ENCODE measurements around the gene ANP32D. TPM values are rescaled to one million over a fixed set of nuclear protein-coding genes. Genes with fewer than 3 reads are reported as not detected.
"Not testable (repeated sequence)": the region's sequence is repeated elsewhere in the genome, so short reads cannot be mapped to it uniquely, and the experiment has no call there.

The ANP32D gene
- total and polyA plus RNA-seq, 2 experiments from 2014 or later, result not detected

GRCh38 chr12:48510111-48510510 lies 37.8 kb downstream of the ANP32D start:
- Histone ChIP-seq H3K4me1 (ENCODE audit: low read depth) (no peaks in the 10 kb centered on the region), H3K4me3 (no peak overlapping the region), H3K27me3 (no peaks in the 10 kb centered on the region), H3K36me3 (no peaks in the 10 kb centered on the region), H3K9me3 (ENCODE audit: low read depth) (no peaks in the 10 kb centered on the region), H3K27ac (no peak overlapping the region)
- DNase-seq (ENCODE audit: low read depth in 1 of 2, low spot score in 1 of 2), result no peak
- TF ChIP-seq CTCF (IDR thresholded peaks at IDR 0.05; ENCODE audit: low read depth, low read length), result no peak

GRCh38 chr12:48512855-48513254 lies 40.5 kb downstream of the ANP32D start:
- Histone ChIP-seq H3K27me3 (no peaks in the 10 kb centered on the region), H3K9me3 (ENCODE audit: low read depth) (no peaks in the 10 kb centered on the region), H3K4me3 (no peak overlapping the region), H3K27ac (no peak overlapping the region), H3K36me3 (no peaks in the 10 kb centered on the region), H3K4me1 (ENCODE audit: low read depth) (no peaks in the 10 kb centered on the region)
- no peak for DNase-seq (ENCODE audit: low read depth in 1 of 2, low spot score in 1 of 2)
- no peak for TF ChIP-seq CTCF (IDR thresholded peaks at IDR 0.05; ENCODE audit: low read depth, low read length)

GRCh38 chr12:48514728-48515127 lies 42.4 kb downstream of the ANP32D start:
- H3K27ac ChIP-seq, result no peak overlapping the region
- H3K27me3 ChIP-seq, result no peaks in the 10 kb centered on the region
- TF ChIP-seq CTCF (IDR thresholded peaks at IDR 0.05; ENCODE audit: low read depth, low read length), result no peak
- no peaks in the 10 kb centered on the region for H3K9me3 ChIP-seq (ENCODE audit: low read depth)
- no peaks in the 10 kb centered on the region for H3K4me1 ChIP-seq (ENCODE audit: low read depth)
- H3K36me3 ChIP-seq, result no peaks in the 10 kb centered on the region
- H3K4me3 ChIP-seq, result no peak overlapping the region
- DNase-seq (ENCODE audit: low read depth in 1 of 2, low spot score in 1 of 2), result no peak

GRCh38 chr12:48520381-48520780 lies 48.0 kb downstream of the ANP32D start:
- not testable (repeated sequence) for H3K4me1 ChIP-seq (ENCODE audit: low read depth); DNase-seq (ENCODE audit: low read depth in 1 of 2, low spot score in 1 of 2); H3K27ac ChIP-seq; H3K9me3 ChIP-seq (ENCODE audit: low read depth); H3K36me3 ChIP-seq; H3K4me3 ChIP-seq; H3K27me3 ChIP-seq

Other genes with a start within 250 kb of the ANP32D start
- 12.5 and 14.7 TPM in 2 replicates for gene ZNF641, start 121.6 kb upstream of the ANP32D start, total RNA-seq
- gene ZNF641, start 121.6 kb upstream of the ANP32D start, polyA plus RNA-seq, result 5.3 and 11.1 TPM in 2 replicates
- not detected in 2 replicates for gene C12orf54, start 9.9 kb downstream of the ANP32D start, total RNA-seq
- gene C12orf54, start 9.9 kb downstream of the ANP32D start, polyA plus RNA-seq, result not detected in 2 replicates
- gene OR8S1, start 53.1 kb downstream of the ANP32D start, total RNA-seq, result not detected in 2 replicates
- gene OR8S1, start 53.1 kb downstream of the ANP32D start, polyA plus RNA-seq, result not detected in 2 replicates
- gene LALBA, start 97.5 kb downstream of the ANP32D start, total RNA-seq, result not detected in 2 replicates
- gene LALBA, start 97.5 kb downstream of the ANP32D start, polyA plus RNA-seq, result not detected in 2 replicates
- gene KANSL2, start 209.7 kb downstream of the ANP32D start, total RNA-seq, result 40.8 and 51.5 TPM in 2 replicates
- gene KANSL2, start 209.7 kb downstream of the ANP32D start, polyA plus RNA-seq, result 34.5 and 52.6 TPM in 2 replicates
- 17.6 and 20.4 TPM in 2 replicates for gene CCNT1, start 244.1 kb downstream of the ANP32D start, total RNA-seq
- gene CCNT1, start 244.1 kb downstream of the ANP32D start, polyA plus RNA-seq, result 6.3 and 9.9 TPM in 2 replicates